SK-N-SH treated with all-trans-retinoic acid at 6 μM for 48 hours (cell line): ENCODE results near the gene WFDC5.
A peak's percentile ranks its signal among the peaks of the same experiment; 100 is the strongest.

Experiments
- ATAC-seq: fragments of 200-7000 bp; cut with Tn5 transposase; 3 replicates; pipeline ENCODE4 v1.9.1; 2020; ENCODE audit warnings: mild to moderate bottlenecking, moderate library complexity
- ARNTL ChIP-seq: fragments of 450-650 bp; formaldehyde crosslinking; IDR thresholded peaks from 2 replicates; pipeline ENCODE4 v1.5.0; 2020; ENCODE audit warnings: low read depth, mild to moderate bottlenecking, moderate library complexity, borderline replicate concordance
- BACH2 ChIP-seq: fragments of 250-450 bp; sonication (Bioruptor Pico); IDR thresholded peaks from 2 replicates; pipeline ENCODE4 v1.9.0; 2021; ENCODE audit warnings: mild to moderate bottlenecking, borderline replicate concordance
- CREB5 ChIP-seq: fragments of 250-450 bp; sonication (Bioruptor Pico); IDR thresholded peaks from 2 replicates; pipeline ENCODE4 v1.5.1; 2020; ENCODE audit warnings: low read depth, mild to moderate bottlenecking, moderate library complexity
- CSDC2 ChIP-seq: fragments of 250-450 bp; sonication (Bioruptor Pico); IDR thresholded peaks from 2 replicates; pipeline ENCODE4 v1.5.0; 2020; ENCODE audit warnings: mild to moderate bottlenecking, moderate library complexity
- ESRRG ChIP-seq: fragments of 250-450 bp; sonication (Bioruptor Pico); IDR thresholded peaks from 2 replicates; pipeline ENCODE4 v1.6.1; 2021; ENCODE audit warnings: mild to moderate bottlenecking
- ISL1 ChIP-seq: fragments of 250-450 bp; sonication (Bioruptor Pico); IDR thresholded peaks from 2 replicates; pipeline ENCODE4 v2.1.2; 2022; ENCODE audit warnings: mild to moderate bottlenecking, moderate library complexity
- OSR1 ChIP-seq: fragments of 250-450 bp; sonication (Bioruptor Pico); IDR thresholded peaks from 2 replicates; pipeline ENCODE4 v1.8.0; 2022; ENCODE audit warnings: moderate library complexity, mild to moderate bottlenecking, inconsistent platforms
- PPARA ChIP-seq: fragments of 250-450 bp; sonication (Bioruptor Pico); IDR thresholded peaks from 2 replicates; pipeline ENCODE4 v1.5.0; 2020; ENCODE audit warnings: mild to moderate bottlenecking, borderline replicate concordance
- RARB ChIP-seq: fragments of 250-450 bp; sonication (Bioruptor Pico); IDR thresholded peaks from 2 replicates; pipeline ENCODE4 v1.8.0; 2021; ENCODE audit warnings: mild to moderate bottlenecking, moderate library complexity
- SNAI2 ChIP-seq: fragments of 250-450 bp; sonication (Bioruptor Pico); IDR thresholded peaks from 2 replicates; pipeline ENCODE4 v1.5.0; 2020; ENCODE audit warnings: mild to moderate bottlenecking, moderate library complexity
- TCF4 ChIP-seq: fragments of 250-450 bp; sonication (Bioruptor Pico); IDR thresholded peaks from 2 replicates; pipeline ENCODE4 v1.8.0; 2021; ENCODE audit warnings: mild to moderate bottlenecking, moderate library complexity, borderline replicate concordance
- TOX ChIP-seq: fragments of 250-450 bp; sonication (Bioruptor Pico); IDR thresholded peaks from 2 replicates; pipeline ENCODE4 v1.8.0; 2021; ENCODE audit warnings: mild to moderate bottlenecking, moderate library complexity, borderline replicate concordance
- ZC3H10 ChIP-seq: fragments of 250-450 bp; sonication (Bioruptor Pico); IDR thresholded peaks from 2 replicates; pipeline ENCODE4 v1.5.1; 2021; ENCODE audit warnings: mild to moderate bottlenecking, moderate library complexity
- ZFP3 ChIP-seq: fragments of 250-450 bp; sonication (Bioruptor Pico); IDR thresholded peaks from 2 replicates; pipeline ENCODE4 v1.5.0; 2020; ENCODE audit warnings: mild to moderate bottlenecking, moderate library complexity
- ZFP30 ChIP-seq: fragments of 450-650 bp; formaldehyde crosslinking; IDR thresholded peaks from 2 replicates; pipeline ENCODE4 v1.5.0; 2022; ENCODE audit warnings: mild to moderate bottlenecking, moderate library complexity
- ZNF8 ChIP-seq: fragments of 450-650 bp; formaldehyde crosslinking; IDR thresholded peaks from 2 replicates; pipeline ENCODE4 v1.5.0; 2020; ENCODE audit warnings: mild to moderate bottlenecking, moderate library complexity
- TF ChIP-seq, protein P1 (sequence below): fragments of 250-450 bp; sonication (Bioruptor Pico); IDR thresholded peaks from 2 replicates; pipeline ENCODE4 v1.5.0; 2020; ENCODE audit warnings: mild to moderate bottlenecking, moderate library complexity
- TF ChIP-seq, protein P2 (sequence below): fragments of 250-450 bp; sonication (Bioruptor Pico); IDR thresholded peaks from 2 replicates; pipeline ENCODE4 v1.8.0; 2021; ENCODE audit warnings: low read depth, mild to moderate bottlenecking, moderate library complexity, borderline replicate concordance
- TF ChIP-seq, protein P3 (sequence below): fragments of 250-450 bp; sonication (Bioruptor Pico); IDR thresholded peaks from 2 replicates; pipeline ENCODE4 v1.5.1; 2021; ENCODE audit warnings: mild to moderate bottlenecking, moderate library complexity
- TF ChIP-seq, protein P4 (sequence below): fragments of 250-450 bp; sonication (Bioruptor Pico); IDR thresholded peaks from 2 replicates; pipeline ENCODE4 v1.8.0; 2020; ENCODE audit warnings: mild to moderate bottlenecking, moderate library complexity, borderline replicate concordance

The WFDC5 gene

GRCh38 chr20:45110301-45110700 lies 4.7 kb downstream of the WFDC5 start (continued):
- TF ChIP-seq OSR1 (CRISPR knock-in tag), result no peak
- TF ChIP-seq, protein P1, sequence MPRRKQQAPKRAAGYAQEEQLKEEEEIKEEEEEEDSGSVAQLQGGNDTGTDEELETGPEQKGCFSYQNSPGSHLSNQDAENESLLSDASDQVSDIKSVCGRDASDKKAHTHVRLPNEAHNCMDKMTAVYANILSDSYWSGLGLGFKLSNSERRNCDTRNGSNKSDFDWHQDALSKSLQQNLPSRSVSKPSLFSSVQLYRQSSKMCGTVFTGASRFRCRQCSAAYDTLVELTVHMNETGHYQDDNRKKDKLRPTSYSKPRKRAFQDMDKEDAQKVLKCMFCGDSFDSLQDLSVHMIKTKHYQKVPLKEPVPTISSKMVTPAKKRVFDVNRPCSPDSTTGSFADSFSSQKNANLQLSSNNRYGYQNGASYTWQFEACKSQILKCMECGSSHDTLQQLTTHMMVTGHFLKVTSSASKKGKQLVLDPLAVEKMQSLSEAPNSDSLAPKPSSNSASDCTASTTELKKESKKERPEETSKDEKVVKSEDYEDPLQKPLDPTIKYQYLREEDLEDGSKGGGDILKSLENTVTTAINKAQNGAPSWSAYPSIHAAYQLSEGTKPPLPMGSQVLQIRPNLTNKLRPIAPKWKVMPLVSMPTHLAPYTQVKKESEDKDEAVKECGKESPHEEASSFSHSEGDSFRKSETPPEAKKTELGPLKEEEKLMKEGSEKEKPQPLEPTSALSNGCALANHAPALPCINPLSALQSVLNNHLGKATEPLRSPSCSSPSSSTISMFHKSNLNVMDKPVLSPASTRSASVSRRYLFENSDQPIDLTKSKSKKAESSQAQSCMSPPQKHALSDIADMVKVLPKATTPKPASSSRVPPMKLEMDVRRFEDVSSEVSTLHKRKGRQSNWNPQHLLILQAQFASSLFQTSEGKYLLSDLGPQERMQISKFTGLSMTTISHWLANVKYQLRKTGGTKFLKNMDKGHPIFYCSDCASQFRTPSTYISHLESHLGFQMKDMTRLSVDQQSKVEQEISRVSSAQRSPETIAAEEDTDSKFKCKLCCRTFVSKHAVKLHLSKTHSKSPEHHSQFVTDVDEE (CRISPR knock-in tag), result no peak
- no peak for TF ChIP-seq ISL1 (CRISPR knock-in tag)
- TF ChIP-seq, all 23 proteins: peak for 0

- no peak for ATAC-seq
- no peak for TF ChIP-seq CSDC2 (CRISPR knock-in tag)
- no peak for TF ChIP-seq ZNF8 (CRISPR knock-in tag)
- TF ChIP-seq TCF4 (CRISPR knock-in tag), result no peak
- TF ChIP-seq, protein P2, sequence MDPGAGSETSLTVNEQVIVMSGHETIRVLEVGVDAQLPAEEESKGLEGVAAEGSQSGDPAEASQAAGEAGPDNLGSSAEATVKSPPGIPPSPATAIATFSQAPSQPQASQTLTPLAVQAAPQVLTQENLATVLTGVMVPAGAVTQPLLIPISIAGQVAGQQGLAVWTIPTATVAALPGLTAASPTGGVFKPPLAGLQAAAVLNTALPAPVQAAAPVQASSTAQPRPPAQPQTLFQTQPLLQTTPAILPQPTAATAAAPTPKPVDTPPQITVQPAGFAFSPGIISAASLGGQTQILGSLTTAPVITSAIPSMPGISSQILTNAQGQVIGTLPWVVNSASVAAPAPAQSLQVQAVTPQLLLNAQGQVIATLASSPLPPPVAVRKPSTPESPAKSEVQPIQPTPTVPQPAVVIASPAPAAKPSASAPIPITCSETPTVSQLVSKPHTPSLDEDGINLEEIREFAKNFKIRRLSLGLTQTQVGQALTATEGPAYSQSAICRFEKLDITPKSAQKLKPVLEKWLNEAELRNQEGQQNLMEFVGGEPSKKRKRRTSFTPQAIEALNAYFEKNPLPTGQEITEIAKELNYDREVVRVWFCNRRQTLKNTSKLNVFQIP (CRISPR knock-in tag), result no peak
- TF ChIP-seq TOX, result no peak
- TF ChIP-seq ISL1 (CRISPR knock-in tag), result no peak
- TF ChIP-seq, protein P3, sequence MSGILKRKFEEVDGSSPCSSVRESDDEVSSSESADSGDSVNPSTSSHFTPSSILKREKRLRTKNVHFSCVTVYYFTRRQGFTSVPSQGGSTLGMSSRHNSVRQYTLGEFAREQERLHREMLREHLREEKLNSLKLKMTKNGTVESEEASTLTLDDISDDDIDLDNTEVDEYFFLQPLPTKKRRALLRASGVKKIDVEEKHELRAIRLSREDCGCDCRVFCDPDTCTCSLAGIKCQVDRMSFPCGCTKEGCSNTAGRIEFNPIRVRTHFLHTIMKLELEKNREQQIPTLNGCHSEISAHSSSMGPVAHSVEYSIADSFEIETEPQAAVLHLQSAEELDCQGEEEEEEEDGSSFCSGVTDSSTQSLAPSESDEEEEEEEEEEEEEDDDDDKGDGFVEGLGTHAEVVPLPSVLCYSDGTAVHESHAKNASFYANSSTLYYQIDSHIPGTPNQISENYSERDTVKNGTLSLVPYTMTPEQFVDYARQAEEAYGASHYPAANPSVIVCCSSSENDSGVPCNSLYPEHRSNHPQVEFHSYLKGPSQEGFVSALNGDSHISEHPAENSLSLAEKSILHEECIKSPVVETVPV, result no peak
- no peak for TF ChIP-seq ZFP3 (CRISPR knock-in tag)
- no peak for TF ChIP-seq ZC3H10 (CRISPR knock-in tag)
Observed at GRCh38 chr20:45109634-45110033, 5.3 kb downstream of the WFDC5 start.

DNA sequence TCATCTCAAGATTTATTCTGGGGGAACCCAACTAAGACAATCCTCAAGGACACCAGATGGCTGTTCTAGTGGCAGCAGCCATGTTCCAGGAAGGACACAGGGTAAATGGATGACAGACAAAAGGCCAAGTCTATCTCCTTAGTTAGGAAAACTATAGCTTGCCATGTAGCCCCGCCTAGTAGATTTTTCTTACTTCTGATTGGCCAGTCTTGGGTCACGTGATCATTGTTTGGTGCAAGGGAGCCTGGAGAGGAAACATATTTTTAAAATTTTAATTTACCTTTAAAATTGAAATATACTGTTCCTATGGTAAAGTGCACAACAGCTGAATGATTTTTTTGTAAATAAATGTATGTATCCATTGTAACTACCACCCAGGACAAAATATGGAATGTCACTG lies 9.7 kb downstream of the WFDC5 start:
- peak; percentile 38 for ATAC-seq
- TF ChIP-seq, protein P1 (CRISPR knock-in tag), result no peak
- TF ChIP-seq ZFP30 (CRISPR knock-in tag) (no peak), ZFP3 (CRISPR knock-in tag) (no peak), BACH2 (CRISPR knock-in tag) (no peak), PPARA (CRISPR knock-in tag) (no peak), TOX (no peak), TCF4 (CRISPR knock-in tag) (no peak), OSR1 (CRISPR knock-in tag) (no peak), ISL1 (CRISPR knock-in tag) (no peak), CREB5 (CRISPR knock-in tag) (no peak), ESRRG (no peak), SNAI2 (no peak), ZC3H10 (CRISPR knock-in tag) (no peak), CSDC2 (CRISPR knock-in tag) (no peak), RARB (CRISPR knock-in tag) (no peak), ARNTL (no peak)
- TF ChIP-seq, protein P2 (CRISPR knock-in tag), result no peak
- TF ChIP-seq, protein P3, result no peak
- TF ChIP-seq, protein P4, sequence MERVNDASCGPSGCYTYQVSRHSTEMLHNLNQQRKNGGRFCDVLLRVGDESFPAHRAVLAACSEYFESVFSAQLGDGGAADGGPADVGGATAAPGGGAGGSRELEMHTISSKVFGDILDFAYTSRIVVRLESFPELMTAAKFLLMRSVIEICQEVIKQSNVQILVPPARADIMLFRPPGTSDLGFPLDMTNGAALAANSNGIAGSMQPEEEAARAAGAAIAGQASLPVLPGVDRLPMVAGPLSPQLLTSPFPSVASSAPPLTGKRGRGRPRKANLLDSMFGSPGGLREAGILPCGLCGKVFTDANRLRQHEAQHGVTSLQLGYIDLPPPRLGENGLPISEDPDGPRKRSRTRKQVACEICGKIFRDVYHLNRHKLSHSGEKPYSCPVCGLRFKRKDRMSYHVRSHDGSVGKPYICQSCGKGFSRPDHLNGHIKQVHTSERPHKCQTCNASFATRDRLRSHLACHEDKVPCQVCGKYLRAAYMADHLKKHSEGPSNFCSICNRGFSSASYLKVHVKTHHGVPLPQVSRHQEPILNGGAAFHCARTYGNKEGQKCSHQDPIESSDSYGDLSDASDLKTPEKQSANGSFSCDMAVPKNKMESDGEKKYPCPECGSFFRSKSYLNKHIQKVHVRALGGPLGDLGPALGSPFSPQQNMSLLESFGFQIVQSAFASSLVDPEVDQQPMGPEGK, result no peak
